GM19025 (cell line): ENCODE measurements around the gene MCEMP1.

Experiments used
- ATAC-seq: cut with Tn5 transposase; IDR thresholded peaks from one replicate; pipeline ENCODE4 v1.9.1; 2021; ENCODE audit warnings: mild to moderate bottlenecking, low read depth, moderate library complexity; ENCODE audit not compliant: unreplicated experiment

The MCEMP1 gene

DNA sequence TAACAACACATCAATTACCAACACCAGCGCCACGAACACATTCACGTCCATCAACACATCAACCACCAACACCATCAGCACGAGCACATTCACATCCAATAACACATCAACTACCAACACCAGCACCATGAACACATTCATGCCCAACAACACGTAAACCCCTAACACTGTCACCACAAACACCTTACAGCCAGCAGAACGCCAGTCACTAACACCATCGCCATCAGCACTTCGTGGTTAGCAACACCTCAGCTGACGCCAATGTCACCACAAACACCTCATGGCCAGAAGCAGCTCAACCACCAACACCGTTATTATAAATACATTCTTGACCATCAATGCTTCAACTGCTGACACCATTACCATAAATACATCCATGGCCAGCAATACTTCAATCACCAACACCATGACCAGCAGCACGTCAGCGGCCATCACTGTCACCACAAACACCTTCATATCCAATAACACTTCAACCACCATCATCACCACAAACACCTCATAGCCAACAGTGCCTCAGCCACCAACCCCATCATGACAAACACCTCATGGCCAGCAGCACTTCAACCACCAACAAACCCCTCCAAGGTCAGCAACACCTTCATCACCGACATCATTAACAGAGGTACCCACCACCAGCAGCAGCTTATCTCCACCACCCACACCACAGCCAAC lies 15.7 kb downstream of the MCEMP1 start:
- ATAC-seq, result no peak

DNA sequence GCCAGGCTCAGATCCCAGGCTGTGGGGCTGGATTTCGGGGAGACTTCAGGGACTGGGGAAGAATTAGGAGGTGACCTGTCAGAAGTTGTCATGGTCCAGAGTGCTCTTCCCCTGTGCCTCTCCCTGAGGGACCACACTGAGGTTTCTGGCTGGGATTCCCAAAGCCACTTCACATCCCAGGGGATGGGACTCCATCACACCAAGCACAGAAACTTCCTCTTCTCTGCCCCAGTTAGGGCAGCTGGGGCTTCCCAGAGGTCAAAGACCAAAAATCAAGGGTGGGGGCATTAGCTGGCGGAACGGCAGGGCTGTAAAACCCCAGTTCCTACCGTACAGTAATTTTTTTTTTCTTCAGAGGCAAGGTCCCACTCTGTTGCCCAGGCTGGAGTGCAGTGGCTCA lies 17.6 kb downstream of the MCEMP1 start:
- no peak for ATAC-seq

DNA sequence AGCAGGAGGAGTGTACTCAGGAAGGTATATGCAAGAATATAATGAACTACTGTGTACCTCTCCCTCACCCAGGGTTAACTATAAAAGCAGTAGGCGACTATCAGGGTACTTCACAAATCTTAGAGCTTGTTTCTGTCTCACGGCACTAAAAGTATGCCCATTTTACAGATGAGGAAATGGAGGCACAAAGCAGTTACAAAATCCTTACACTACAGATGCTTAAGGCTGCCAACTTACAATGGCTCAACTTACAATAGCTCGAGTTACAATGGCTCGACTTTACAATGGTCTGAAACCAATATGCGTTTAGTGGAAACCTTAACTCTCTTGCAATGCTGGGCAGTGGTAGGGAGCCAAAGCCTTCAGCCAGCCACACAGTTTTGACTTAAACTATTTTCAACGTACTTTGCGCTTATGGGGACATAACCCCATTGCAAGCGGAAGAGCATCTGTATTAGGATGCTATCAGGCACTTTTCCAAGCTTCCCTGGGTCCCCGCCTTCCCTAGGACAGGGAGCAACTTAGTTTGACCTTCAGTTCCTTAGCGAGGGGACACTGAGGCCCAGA lies 20.9 kb downstream of the MCEMP1 start:
- ATAC-seq, result no peak

DNA sequence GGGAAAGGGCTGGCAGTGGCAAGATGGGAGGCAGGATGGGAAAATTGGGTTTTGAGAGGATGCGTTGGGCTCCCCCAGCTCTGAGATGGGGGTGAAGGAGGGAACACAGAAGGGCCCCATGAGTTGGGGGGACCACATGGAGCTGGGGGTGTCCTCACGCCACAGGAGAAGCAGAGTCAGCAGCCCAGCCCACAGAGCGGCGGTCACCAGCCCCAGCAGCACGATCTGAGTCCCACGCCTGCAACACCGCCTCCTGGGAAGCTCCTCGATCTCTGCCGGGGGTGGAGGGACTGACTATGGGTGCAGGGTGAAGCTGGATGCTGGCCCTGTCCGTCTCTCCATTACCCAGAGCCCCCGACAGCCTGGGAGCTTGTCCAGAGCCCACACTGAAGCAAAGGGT lies 21.7 kb downstream of the MCEMP1 start:
- ATAC-seq, result no peak

GRCh38 chr19:7699003-7699402 lies 22.1 kb downstream of the MCEMP1 start:
- ATAC-seq, result no peak

- no peak for ATAC-seq
These were observed 22.8 kb downstream of the MCEMP1 start for GRCh38 chr19:7699417-7700401.

GRCh38 chr19:7701049-7701653 lies 24.3 kb downstream of the MCEMP1 start:
- ATAC-seq, result no peak

DNA sequence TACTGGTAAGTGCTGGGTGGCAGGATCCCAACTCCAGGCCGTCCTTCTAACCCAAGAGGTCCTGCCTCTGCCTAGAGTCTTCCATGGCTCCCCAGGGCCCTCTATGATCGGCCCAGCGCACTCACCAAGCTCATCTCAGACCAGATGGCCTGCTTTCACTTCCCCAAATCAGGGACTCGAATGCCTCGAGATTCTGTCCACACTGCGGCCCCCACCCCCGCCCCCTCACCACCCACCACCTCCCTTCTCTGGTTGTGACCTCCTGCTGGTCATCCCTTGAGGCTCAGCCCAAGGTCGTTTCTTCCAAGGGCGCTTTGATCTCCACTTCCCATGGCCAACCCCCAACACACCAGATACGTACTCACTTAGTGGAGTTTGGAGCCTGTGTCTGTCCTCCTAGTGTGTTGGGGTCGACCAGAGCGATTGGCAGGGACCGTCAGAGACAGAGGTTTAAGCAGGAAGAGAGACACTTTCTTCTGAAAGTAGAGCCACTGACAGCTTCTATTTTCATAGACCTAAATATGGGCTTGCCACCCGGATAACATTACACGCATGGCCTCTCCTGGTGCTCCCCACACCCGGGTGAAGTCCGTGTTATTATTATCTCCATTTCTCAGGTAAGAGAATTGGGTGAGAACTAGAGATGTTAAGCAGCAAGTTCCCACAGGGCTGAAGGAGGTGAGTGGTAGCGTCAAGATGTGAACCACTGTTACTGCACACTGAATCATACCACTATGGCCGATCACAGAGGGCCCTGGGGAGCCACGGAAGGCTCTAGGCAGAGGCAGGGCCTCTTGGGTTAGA lies 25.0 kb downstream of the MCEMP1 start, which contains the start of gene FCER2:
TSS of gene FCER2 (minus strand) at position 478 of the 804 bp plus-strand sequence. CDS start 2,371 bp downstream, outside the sequence.
- peak; percentile 52 for ATAC-seq

GRCh38 chr19:7703332-7703731 lies 26.4 kb downstream of the MCEMP1 start:
- no peak for ATAC-seq

DNA sequence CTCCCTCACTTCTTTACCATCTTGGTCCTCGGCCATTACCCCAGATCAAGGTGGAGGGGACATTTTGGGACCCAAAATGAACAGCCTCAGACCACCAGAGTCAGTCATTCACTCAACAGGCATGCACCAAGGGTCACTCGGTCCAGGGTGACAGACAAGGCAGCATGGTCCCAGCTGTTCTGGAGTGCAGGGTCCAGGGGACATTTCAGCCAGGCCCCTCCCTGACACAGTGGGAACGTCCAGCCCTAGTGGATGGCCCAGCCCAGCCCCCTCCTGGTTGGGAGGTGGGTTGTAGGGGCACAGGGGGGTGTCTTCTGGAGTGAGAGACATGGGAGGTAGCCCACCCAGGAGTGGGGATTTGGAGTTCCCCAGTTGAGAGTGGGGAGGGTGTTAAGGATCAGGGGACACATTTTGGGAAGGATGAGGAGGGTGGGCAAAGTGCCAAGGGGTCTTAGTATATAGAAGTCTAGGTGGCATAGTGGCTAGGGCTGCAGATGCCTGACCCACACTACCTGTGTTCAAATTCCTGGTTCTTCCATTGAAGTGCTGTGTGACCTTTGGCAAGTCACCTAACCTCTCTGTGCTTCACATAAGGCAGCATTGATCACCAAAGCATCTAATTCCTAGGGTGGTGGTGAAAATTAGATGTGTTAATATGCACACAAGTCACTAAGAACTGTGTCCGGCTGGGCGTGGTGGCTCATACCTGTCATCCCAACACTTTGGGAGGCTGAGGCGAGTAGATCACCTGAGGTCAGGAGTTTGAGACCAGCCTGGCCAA lies 27.6 kb downstream of the MCEMP1 start:
- ATAC-seq, result no peak

DNA sequence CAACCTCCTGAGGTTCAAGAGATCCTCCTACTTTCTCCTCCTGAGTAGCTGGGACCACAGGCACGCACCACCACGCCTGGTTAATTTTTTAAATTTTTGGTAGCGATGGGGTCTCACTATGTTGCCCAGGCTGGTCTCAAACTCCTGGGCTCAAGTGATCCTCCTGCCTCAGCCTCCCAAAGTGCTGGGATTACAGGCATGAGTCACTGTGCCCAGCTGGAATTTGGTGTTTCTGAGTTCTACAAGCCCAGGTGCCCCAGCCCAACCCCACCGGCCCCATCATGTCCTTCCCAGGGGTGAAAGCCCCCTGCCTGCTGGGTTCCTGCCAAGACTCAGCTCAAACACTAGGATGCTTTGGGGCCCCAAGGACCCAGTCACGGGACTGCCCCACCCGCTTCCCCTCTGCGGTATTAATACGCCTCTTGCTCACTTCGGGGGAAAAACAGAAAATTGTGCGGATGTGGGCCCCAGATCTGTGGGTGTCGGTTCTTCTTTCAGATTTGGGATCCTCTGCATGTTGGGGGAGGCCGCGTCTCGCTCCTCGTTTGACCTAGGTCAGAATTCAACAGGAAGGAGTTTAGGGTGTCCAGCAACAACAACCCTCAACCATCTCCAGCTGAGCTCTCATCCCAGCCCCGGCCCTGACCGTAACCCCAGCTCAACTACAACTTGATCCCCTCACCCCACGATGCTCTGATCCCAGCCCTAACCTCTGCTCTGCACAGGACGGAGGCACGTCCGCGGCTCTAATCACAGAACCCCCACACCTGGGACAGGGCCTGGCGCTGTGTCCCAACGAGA lies 28.7 kb downstream of the MCEMP1 start:
- ATAC-seq, result peak; percentile 42

DNA sequence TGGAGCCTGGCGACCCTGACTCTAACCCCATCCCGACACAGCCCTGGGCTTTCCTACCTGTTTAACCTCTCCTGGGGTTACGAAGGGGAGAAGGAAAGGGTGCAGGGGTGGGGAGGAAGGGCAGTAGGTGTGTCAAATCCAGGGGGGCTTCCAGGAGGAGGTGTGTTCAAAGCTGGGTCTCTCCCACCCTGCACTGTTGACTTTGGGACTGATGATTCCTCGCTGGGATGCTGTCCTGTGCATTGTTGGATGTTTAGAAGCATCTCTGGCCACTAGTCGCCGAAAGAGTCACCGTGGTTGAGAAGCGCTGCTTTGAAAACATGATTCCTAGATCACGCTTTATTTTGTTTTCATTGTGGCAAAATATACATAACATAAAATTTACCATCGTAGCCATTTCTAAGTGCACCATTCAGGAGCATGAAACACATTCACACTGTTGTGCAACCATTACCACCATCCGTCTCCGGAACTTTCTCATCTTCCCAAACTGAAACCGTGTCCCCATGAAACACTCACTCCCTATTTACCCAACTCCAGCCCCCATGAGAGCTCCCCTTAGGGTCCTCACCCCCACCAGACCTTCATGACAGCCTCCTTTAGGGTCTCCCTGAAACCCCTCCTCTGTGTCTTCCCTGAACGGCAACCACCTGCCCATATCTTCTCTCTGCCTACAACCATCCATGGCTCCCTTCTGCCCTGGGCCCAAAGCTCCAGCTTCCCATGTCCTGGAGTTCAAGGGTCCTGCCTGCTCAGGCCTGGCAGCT lies 29.5 kb downstream of the MCEMP1 start:
- ATAC-seq, result no peak

DNA sequence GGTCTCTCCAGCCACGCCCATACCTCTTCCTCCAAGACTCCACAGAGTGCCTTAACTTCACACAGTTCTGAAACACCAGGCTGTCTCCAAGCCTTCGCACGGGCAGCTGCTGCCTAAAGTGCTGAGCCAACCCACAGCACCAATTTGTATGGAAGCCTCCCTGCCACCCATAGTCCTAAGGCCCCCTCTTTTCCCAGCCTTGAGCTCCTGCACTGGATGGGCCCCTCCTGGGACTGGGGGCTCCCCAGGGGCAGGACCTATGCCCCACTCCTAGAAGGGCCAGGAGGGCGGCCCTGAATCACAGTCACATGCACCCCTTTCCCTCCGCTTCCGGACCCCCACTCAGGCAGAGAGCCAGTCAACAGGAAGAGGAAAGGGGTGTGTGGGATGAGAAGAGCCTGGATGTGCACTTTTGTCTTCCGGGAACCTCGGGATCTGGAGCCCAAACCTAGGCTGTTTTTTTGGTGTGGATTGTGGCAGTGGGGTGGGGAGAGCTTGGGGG lies 30.1 kb downstream of the MCEMP1 start:
- no peak for ATAC-seq

DNA sequence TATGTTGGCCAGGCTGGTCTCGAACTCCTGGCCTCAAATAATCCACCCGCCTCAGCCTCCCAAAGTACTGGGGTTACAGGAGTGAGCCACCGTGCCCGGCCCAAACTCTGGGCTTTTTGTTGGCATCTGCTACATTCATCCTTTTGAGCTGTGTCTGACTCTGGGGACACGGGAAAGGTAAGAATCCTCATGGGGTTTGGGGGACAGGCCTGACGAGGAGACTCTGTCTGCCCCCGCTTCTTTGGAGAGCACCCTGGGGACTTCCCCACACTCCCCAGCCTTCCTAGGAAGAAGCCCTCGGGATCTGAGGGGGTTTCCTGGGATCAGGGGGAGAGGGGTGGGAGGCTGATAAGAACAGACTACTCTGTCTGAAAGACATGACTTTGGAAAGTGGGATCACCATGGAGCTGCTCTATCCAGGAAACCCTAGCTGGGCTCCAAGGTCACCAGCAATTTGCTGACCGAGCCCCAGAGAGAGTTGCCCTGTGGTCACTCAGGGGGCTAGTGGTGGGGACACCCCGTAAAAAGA lies 33.1 kb downstream of the MCEMP1 start:
- no peak for ATAC-seq

DNA sequence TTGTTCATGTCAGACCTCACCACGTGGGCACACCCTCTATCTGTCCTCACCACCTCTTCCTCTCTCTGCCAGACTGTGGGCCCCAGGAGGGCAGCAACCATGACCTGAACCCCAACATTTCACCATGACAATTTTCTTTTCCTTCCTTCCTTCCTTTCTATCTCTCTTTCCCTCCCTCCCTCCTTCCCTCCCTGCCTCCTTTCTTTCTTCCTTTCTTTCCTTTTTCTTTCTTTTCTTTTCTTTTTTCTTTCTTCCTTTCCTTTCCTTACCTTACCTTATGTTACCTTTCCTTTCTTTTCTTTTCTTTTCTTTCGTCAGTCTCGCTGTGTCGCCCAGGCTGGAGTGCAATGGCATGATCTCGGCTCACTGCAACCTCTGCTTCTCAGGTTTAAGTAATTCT lies 33.7 kb downstream of the MCEMP1 start:
- no peak for ATAC-seq

DNA sequence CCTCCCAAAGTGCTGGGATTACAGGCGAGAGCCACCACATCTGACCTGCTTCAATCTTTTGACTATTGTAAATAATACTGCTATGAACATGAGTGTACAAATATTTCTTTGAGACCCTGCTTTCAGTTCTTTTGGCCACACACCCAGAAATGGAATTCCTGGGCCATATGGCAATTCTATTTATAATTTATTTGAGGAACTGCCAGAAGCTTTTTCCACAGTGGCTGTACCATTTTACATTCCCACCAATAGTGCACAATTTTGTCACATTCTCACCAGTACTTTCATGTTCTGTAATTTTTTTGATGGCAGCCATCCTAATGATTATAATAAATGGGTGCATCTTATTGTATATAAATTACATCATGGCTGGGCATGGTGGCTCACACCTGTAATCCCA lies 38.8 kb downstream of the MCEMP1 start:
- ATAC-seq, result no peak

GRCh38 chr19:7716762-7717161 lies 39.9 kb downstream of the MCEMP1 start:
- ATAC-seq, result no peak
